GM21381 (cell line): ENCODE data around the gene NXT1.

Experiments used
- ATAC-seq: cut with Tn5 transposase; IDR thresholded peaks from one replicate; pipeline ENCODE4 v1.9.1; 2021; ENCODE audit warnings: mild to moderate bottlenecking, moderate library complexity; ENCODE audit not compliant: unreplicated experiment

NXT1 gene

GRCh38 chr20:23386304-23387117, 35.9 kb downstream of the NXT1 start:
- no peak for ATAC-seq

- ATAC-seq, result no peak
These were observed 36.5 kb downstream of the NXT1 start for GRCh38 chr20:23387118-23387443.

DNA sequence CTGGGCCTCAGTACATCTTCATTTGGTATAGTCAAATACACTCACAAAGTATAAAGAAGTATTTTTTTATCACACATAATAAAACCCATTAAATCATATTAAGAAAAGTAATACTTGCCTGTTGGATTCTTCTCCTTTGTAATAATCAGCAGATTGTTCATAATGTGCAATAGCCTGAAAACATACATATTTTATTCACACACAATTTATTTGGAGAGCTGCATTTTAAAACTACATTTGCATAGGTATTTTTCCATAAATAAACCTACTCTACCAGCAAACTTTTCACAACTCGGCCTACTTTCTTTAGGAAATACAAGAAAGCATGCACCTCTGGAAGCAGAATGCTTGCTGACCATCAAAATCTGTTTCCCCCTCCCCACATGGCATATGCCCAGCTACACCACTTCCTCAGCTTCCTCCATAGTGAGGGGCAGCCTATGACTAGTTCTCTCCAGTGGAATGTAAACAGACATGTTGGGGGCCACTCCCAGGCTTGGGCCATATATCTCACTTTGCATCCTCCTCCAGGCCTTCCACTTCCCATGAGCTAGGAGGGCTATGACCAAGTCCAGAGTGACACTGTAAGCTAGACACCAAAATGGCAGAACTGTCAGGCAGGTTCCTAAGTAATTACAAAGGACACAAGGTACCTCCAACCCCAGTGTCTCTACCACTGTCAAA, 39.6 kb downstream of the NXT1 start:
- no peak for ATAC-seq

- no peak for ATAC-seq
These were observed 41.2 kb downstream of the NXT1 start for GRCh38 chr20:23391707-23392310.

DNA sequence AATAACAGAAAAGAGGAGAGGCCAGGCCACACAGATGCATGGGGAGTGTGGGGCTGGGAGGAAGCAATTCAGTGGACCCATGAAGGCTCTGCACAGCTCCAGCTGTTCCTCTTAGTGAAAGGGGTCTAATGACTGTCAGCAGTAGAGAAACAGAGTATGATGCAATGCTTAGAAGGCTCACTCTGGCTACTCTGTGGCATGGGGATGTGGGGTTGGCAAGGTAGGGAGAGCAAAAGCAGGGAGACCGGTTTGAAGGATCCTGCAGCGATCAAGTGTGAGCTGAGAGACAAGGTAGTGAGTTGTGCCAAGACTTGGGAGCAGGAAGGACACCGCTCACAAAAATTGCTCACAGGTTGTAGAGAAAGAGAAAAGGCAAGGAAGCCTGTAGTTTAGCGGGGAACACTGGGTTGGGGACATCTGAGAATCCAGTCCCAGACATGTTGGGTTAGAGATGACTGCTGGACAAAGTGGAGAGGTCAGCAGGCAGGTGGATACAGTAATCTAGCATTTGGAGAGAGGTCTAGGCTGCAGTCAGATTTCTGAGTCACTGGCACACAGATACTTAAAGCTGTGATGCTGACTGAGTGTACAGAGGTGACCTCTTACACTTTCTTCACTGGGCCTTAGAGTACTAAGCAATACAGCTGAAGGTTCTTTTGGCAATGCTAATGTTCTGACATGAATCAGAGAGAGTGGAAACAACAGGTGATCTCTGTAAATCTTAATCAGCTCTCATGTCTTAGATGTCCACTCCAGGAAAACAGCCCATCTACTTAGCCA, 43.6 kb downstream of the NXT1 start:
- ATAC-seq, result no peak

DNA sequence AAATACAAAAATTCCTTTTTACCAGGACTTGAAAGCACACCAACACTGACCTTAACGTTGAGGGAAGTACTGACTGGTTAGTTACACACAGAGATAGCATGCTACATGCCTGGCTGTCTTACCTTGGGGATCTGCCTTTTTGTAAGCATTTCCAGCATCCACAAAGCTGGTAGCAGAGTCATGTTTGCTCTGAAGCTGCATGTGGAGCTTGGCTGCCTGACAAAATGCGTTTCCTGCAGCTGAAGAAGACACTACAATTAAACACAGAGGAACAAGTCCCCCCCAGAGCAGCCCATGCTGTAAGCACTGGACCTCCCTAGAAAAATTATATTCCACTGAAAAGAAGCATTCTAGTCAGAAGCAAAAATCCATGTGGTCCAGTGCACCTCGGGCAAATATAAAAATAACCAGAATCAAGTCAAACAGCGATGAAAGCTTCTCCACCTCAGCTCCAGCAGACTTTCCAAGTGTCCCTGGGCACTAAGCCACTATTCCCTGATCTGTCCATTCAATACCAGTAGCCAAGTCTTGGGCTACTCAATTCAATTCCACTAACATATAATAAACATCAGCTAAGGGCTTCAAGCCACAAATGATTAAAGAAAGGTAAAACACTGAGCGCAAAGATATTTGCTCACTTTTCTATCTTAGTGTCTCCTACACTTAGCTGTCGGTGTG, 46.5 kb downstream of the NXT1 start:
- no peak for ATAC-seq

- ATAC-seq, result no peak
These were observed 47.4 kb downstream of the NXT1 start for GRCh38 chr20:23397961-23398360.

GRCh38 chr20:23399568-23400241, 49.1 kb downstream of the NXT1 start:
- ATAC-seq, result peak; percentile 72

GRCh38 chr20:23401051-23401450, 50.5 kb downstream of the NXT1 start:
- no peak for ATAC-seq

GRCh38 chr20:23403751-23404150, 53.2 kb downstream of the NXT1 start:
- no peak for ATAC-seq

DNA sequence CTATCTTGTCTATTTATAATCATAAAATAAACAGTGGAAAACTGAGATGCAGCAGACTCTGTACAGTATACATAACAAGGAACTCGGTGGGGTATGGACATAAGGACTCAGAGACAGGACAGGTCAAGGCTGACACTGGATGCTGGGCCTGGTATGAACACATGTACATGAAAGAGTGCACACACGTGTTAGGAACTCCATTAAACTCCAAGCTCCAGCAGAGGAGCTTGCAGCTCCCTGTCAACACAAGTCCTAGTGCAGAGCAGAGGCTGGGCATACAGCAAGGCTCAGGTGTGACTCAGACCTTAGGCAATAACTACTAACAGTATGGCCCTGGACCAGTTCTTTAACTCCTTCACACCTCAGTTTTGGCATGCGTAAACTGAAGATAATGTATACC, 53.6 kb downstream of the NXT1 start:
- ATAC-seq, result no peak
